ENCODE results near the gene WFDC2.

DNA sequence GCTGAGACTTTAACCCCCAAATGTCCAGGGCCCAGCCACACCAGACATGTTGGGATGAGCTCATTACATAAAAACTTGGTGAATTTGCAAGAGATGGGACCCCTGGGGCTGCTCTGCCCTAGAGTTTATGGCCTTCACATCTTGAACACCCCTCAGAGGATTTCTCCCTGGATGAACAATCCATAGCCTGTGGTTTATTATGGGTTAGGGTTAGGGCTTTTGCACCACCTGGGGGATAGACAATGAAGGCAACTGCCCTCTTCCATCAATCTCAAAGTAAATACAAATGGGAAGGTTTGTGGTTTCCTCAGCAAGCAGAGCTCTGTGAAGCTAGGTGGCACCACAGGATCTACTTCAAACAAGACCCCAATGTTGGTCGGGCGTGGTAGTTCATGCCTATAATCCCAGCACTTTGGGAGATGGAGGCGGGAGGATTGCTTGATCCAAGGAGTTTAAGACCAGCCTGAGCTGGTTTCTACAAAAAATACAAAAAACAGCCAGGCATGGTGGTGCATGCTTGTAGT, 28.5 kb downstream of the WFDC2 start:
- TF ChIP-seq ZNF8 (CRISPR knock-in tag; IDR thresholded peaks at IDR 0.05) = no peak
- TF ChIP-seq, protein P1, sequence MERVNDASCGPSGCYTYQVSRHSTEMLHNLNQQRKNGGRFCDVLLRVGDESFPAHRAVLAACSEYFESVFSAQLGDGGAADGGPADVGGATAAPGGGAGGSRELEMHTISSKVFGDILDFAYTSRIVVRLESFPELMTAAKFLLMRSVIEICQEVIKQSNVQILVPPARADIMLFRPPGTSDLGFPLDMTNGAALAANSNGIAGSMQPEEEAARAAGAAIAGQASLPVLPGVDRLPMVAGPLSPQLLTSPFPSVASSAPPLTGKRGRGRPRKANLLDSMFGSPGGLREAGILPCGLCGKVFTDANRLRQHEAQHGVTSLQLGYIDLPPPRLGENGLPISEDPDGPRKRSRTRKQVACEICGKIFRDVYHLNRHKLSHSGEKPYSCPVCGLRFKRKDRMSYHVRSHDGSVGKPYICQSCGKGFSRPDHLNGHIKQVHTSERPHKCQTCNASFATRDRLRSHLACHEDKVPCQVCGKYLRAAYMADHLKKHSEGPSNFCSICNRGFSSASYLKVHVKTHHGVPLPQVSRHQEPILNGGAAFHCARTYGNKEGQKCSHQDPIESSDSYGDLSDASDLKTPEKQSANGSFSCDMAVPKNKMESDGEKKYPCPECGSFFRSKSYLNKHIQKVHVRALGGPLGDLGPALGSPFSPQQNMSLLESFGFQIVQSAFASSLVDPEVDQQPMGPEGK (CRISPR knock-in tag; IDR thresholded peaks at IDR 0.05; ENCODE audit: borderline replicate concordance) = no peak
- no peak for TF ChIP-seq GLIS3 (CRISPR knock-in tag; IDR thresholded peaks at IDR 0.05)
- no peak for TF ChIP-seq ZFP30 (CRISPR knock-in tag; IDR thresholded peaks at IDR 0.05)
- TF ChIP-seq, protein P2, sequence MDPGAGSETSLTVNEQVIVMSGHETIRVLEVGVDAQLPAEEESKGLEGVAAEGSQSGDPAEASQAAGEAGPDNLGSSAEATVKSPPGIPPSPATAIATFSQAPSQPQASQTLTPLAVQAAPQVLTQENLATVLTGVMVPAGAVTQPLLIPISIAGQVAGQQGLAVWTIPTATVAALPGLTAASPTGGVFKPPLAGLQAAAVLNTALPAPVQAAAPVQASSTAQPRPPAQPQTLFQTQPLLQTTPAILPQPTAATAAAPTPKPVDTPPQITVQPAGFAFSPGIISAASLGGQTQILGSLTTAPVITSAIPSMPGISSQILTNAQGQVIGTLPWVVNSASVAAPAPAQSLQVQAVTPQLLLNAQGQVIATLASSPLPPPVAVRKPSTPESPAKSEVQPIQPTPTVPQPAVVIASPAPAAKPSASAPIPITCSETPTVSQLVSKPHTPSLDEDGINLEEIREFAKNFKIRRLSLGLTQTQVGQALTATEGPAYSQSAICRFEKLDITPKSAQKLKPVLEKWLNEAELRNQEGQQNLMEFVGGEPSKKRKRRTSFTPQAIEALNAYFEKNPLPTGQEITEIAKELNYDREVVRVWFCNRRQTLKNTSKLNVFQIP (CRISPR knock-in tag; IDR thresholded peaks at IDR 0.05; ENCODE audit: borderline replicate concordance, low read depth) = no peak
- TF ChIP-seq ZNF70 (CRISPR knock-in tag; IDR thresholded peaks at IDR 0.05) = no peak
- TF ChIP-seq, protein P3, sequence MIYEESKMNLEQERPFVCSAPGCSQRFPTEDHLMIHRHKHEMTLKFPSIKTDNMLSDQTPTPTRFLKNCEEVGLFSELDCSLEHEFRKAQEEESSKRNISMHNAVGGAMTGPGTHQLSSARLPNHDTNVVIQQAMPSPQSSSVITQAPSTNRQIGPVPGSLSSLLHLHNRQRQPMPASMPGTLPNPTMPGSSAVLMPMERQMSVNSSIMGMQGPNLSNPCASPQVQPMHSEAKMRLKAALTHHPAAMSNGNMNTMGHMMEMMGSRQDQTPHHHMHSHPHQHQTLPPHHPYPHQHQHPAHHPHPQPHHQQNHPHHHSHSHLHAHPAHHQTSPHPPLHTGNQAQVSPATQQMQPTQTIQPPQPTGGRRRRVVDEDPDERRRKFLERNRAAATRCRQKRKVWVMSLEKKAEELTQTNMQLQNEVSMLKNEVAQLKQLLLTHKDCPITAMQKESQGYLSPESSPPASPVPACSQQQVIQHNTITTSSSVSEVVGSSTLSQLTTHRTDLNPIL (CRISPR knock-in tag; IDR thresholded peaks at IDR 0.05; ENCODE audit: low read depth) = no peak
- TF ChIP-seq, protein P4, sequence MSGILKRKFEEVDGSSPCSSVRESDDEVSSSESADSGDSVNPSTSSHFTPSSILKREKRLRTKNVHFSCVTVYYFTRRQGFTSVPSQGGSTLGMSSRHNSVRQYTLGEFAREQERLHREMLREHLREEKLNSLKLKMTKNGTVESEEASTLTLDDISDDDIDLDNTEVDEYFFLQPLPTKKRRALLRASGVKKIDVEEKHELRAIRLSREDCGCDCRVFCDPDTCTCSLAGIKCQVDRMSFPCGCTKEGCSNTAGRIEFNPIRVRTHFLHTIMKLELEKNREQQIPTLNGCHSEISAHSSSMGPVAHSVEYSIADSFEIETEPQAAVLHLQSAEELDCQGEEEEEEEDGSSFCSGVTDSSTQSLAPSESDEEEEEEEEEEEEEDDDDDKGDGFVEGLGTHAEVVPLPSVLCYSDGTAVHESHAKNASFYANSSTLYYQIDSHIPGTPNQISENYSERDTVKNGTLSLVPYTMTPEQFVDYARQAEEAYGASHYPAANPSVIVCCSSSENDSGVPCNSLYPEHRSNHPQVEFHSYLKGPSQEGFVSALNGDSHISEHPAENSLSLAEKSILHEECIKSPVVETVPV (CRISPR knock-in tag; IDR thresholded peaks at IDR 0.05) = no peak
- no peak for TF ChIP-seq ARNTL (CRISPR knock-in tag; IDR thresholded peaks at IDR 0.05; ENCODE audit: borderline replicate concordance, low read depth)
- TF ChIP-seq, protein P5, sequence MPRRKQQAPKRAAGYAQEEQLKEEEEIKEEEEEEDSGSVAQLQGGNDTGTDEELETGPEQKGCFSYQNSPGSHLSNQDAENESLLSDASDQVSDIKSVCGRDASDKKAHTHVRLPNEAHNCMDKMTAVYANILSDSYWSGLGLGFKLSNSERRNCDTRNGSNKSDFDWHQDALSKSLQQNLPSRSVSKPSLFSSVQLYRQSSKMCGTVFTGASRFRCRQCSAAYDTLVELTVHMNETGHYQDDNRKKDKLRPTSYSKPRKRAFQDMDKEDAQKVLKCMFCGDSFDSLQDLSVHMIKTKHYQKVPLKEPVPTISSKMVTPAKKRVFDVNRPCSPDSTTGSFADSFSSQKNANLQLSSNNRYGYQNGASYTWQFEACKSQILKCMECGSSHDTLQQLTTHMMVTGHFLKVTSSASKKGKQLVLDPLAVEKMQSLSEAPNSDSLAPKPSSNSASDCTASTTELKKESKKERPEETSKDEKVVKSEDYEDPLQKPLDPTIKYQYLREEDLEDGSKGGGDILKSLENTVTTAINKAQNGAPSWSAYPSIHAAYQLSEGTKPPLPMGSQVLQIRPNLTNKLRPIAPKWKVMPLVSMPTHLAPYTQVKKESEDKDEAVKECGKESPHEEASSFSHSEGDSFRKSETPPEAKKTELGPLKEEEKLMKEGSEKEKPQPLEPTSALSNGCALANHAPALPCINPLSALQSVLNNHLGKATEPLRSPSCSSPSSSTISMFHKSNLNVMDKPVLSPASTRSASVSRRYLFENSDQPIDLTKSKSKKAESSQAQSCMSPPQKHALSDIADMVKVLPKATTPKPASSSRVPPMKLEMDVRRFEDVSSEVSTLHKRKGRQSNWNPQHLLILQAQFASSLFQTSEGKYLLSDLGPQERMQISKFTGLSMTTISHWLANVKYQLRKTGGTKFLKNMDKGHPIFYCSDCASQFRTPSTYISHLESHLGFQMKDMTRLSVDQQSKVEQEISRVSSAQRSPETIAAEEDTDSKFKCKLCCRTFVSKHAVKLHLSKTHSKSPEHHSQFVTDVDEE (CRISPR knock-in tag; IDR thresholded peaks at IDR 0.05) = no peak
- TF ChIP-seq OSR1 (CRISPR knock-in tag; IDR thresholded peaks at IDR 0.05) = no peak
- TF ChIP-seq RARB (CRISPR knock-in tag; IDR thresholded peaks at IDR 0.05) = no peak
- no peak for TF ChIP-seq ESRRG (CRISPR knock-in tag; IDR thresholded peaks at IDR 0.05)

Measured in SK-N-SH treated with all-trans-retinoic acid at 6 μM for 48 hours (cell line).